Measurements from ENCODE around the gene KCNA10. TPM values are rescaled to one million over a fixed set of nuclear protein-coding genes. Genes with fewer than 3 reads are reported as not detected.

The KCNA10 gene
- polyA plus RNA-seq, 1 donor (not counting 4 experiments of a cell fraction or from before 2014, with no cell fraction given): not detected

GRCh38 chr1:110506541-110506940, 12.4 kb downstream of the KCNA10 start:
- DNase-seq (ENCODE audit: low read depth, low spot score) (no peak), FAIRE-seq (no peak)
- Histone ChIP-seq H4K20me1 (ENCODE audit: control insufficient read depth, extremely low read depth, insufficient read depth, low read length) (no peaks in the 10 kb centered on the region), H3K9me3 (ENCODE audit: control insufficient read depth, low read depth, low read length) (no peaks in the 10 kb centered on the region), H3K4me2 (ENCODE audit: control insufficient read depth, extremely low read depth, insufficient read depth, low read depth, low read length) (no peak overlapping the region), H3K27ac (ENCODE audit: control insufficient read depth, insufficient read depth, low read length) (no peak overlapping the region), H3K9me1 (ENCODE audit: control insufficient read depth, extremely low read depth, insufficient read depth, low read length) (no peaks in the 10 kb centered on the region), H3K27me3 (ENCODE audit: control insufficient read depth, extremely low read depth, insufficient read depth, low read length) (peaks cover 23% of the 10 kb centered on the region), H3K4me1 (ENCODE audit: control insufficient read depth, extremely low read depth, insufficient read depth, low read length) (no peaks in the 10 kb centered on the region), H3K4me3 (ENCODE audit: control insufficient read depth in 2 of 3, extremely low read depth in 1 of 3, insufficient read depth in 2 of 3, low read depth in 1 of 3, low read length in 3 of 3) (no peak overlapping the region), H2AFZ (ENCODE audit: control insufficient read depth, low read length) (no peak overlapping the region), H3K79me2 (ENCODE audit: control insufficient read depth, insufficient read depth, low read length) (no peaks in the 10 kb centered on the region), H3K9ac (ENCODE audit: control insufficient read depth, extremely low read depth, insufficient read depth, low read length) (no peak overlapping the region), H3K36me3 (ENCODE audit: control insufficient read depth in 2 of 2, extremely low read depth in 1 of 2, insufficient read depth in 2 of 2, low read length in 2 of 2) (no peaks in the 10 kb centered on the region)
- dilution Hi-C loops (cut with MboI; ENCODE audit: extremely low pct_ligation_motif_present, low sequenced_read_pairs): no loop called here
- TF ChIP-seq EZH2 (IDR thresholded peaks at IDR 0.05; ENCODE audit: low read length) (no peak), CTCF (optimal IDR thresholded peaks at IDR 0.05 in 1 of 3, IDR thresholded peaks at IDR 0.05 in 1 of 3, conservative IDR thresholded peaks at IDR 0.05 in 1 of 3; ENCODE audit: extremely low read depth in 1 of 3, insufficient read depth in 2 of 3, low read length in 3 of 3) (no peak)

- H2AFZ ChIP-seq (ENCODE audit: control insufficient read depth, low read length): no peak overlapping the region
- no peak overlapping the region for H3K9ac ChIP-seq (ENCODE audit: control insufficient read depth, extremely low read depth, insufficient read depth, low read length)
- H3K36me3 ChIP-seq (ENCODE audit: control insufficient read depth in 2 of 2, extremely low read depth in 1 of 2, insufficient read depth in 2 of 2, low read length in 2 of 2): no peaks in the 10 kb centered on the region
- peaks cover 23% of the 10 kb centered on the region for H3K27me3 ChIP-seq (ENCODE audit: control insufficient read depth, extremely low read depth, insufficient read depth, low read length)
- H3K4me2 ChIP-seq (ENCODE audit: control insufficient read depth, extremely low read depth, insufficient read depth, low read depth, low read length): no peak overlapping the region
- no peaks in the 10 kb centered on the region for H3K4me1 ChIP-seq (ENCODE audit: control insufficient read depth, extremely low read depth, insufficient read depth, low read length)
- dilution Hi-C loops (cut with MboI; ENCODE audit: extremely low pct_ligation_motif_present, low sequenced_read_pairs): no loop called here
- no peak overlapping the region for H3K27ac ChIP-seq (ENCODE audit: control insufficient read depth, insufficient read depth, low read length)
- H3K9me3 ChIP-seq (ENCODE audit: control insufficient read depth, low read depth, low read length): no peaks in the 10 kb centered on the region
- TF ChIP-seq EZH2 (IDR thresholded peaks at IDR 0.05; ENCODE audit: low read length) (no peak), CTCF (optimal IDR thresholded peaks at IDR 0.05 in 1 of 3, IDR thresholded peaks at IDR 0.05 in 1 of 3, conservative IDR thresholded peaks at IDR 0.05 in 1 of 3; ENCODE audit: extremely low read depth in 1 of 3, insufficient read depth in 2 of 3, low read length in 3 of 3) (no peak)
- no peaks in the 10 kb centered on the region for H3K9me1 ChIP-seq (ENCODE audit: control insufficient read depth, extremely low read depth, insufficient read depth, low read length)
- no peaks in the 10 kb centered on the region for H4K20me1 ChIP-seq (ENCODE audit: control insufficient read depth, extremely low read depth, insufficient read depth, low read length)
- no peak overlapping the region for H3K4me3 ChIP-seq (ENCODE audit: control insufficient read depth in 2 of 3, extremely low read depth in 1 of 3, insufficient read depth in 2 of 3, low read depth in 1 of 3, low read length in 3 of 3)
- FAIRE-seq (no peak), DNase-seq (ENCODE audit: low read depth, low spot score) (no peak)
- no peaks in the 10 kb centered on the region for H3K79me2 ChIP-seq (ENCODE audit: control insufficient read depth, insufficient read depth, low read length)
These were observed 13.4 kb downstream of the KCNA10 start for GRCh38 chr1:110505596-110505995.

Data from keratinocyte (primary cell).